Gastrocnemius medialis (tissue), 4 donors: ENCODE measurements around the gene ECM1.

Experiments used
- POLR2A ChIP-seq, 2 donors: fragments of 450-650 bp; IDR thresholded peaks; one replicate each; pipeline ENCODE4 v1.6.1; 2017; ENCODE audit warnings: antibody characterized with exemption in 2 of 2, mild to moderate bottlenecking in 2 of 2, moderate library complexity in 2 of 2
- TF ChIP-seq, protein P1 (sequence below), 5 experiments: fragments of 450-650 bp in 3 of 5; fragments of 200-600 bp in 2 of 5; sonication (generic) in 2 of 5; IDR thresholded peaks in 4 of 5; conservative IDR thresholded peaks in 1 of 5; 1 replicate in 4 of 5; 2 replicates in 1 of 5; pipeline ENCODE4 v1.5.1; 2016 to 2019; ENCODE audit warnings: antibody characterized with exemption in 5 of 5, mild to moderate bottlenecking in 3 of 5, moderate library complexity in 3 of 5

GRCh38 chr1:150545486-150546032 is 37.6 kb downstream of the ECM1 start:
- TF ChIP-seq, protein P1, sequence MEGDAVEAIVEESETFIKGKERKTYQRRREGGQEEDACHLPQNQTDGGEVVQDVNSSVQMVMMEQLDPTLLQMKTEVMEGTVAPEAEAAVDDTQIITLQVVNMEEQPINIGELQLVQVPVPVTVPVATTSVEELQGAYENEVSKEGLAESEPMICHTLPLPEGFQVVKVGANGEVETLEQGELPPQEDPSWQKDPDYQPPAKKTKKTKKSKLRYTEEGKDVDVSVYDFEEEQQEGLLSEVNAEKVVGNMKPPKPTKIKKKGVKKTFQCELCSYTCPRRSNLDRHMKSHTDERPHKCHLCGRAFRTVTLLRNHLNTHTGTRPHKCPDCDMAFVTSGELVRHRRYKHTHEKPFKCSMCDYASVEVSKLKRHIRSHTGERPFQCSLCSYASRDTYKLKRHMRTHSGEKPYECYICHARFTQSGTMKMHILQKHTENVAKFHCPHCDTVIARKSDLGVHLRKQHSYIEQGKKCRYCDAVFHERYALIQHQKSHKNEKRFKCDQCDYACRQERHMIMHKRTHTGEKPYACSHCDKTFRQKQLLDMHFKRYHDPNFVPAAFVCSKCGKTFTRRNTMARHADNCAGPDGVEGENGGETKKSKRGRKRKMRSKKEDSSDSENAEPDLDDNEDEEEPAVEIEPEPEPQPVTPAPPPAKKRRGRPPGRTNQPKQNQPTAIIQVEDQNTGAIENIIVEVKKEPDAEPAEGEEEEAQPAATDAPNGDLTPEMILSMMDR (IDR thresholded peaks at IDR 0.05 in 4 of 5, conservative IDR thresholded peaks at IDR 0.05 in 1 of 5): no peak
- no peak for TF ChIP-seq POLR2A (IDR thresholded peaks at IDR 0.05)
